Right renal cortex interstitium (tissue), 3 donors: ENCODE data around the gene GOLGA8S. TPM values are rescaled to one million over a fixed set of nuclear protein-coding genes. Genes with fewer than 3 reads are reported as not detected.
"Not testable (repeated sequence)": the region's sequence is repeated elsewhere in the genome, so short reads cannot be mapped to it uniquely, and the experiment has no call there.

ENCODE experiments used
- DNase-seq, 3 donors: peaks; one replicate each; pipeline ENCODE4 v3.0.0-alpha.2; 2013; ENCODE audit warnings: low read depth in 3 of 3, low spot score in 2 of 3
- polyA plus RNA-seq, 3 donors: library from polyadenylated mRNA; unstranded; fragments of 120-200 nt; gene quantifications; one replicate each; pipeline ENCODE4 v1.2.1, GENCODE V29; 2013; ENCODE audit not compliant: insufficient read length in 3 of 3

The GOLGA8S gene, protein sequence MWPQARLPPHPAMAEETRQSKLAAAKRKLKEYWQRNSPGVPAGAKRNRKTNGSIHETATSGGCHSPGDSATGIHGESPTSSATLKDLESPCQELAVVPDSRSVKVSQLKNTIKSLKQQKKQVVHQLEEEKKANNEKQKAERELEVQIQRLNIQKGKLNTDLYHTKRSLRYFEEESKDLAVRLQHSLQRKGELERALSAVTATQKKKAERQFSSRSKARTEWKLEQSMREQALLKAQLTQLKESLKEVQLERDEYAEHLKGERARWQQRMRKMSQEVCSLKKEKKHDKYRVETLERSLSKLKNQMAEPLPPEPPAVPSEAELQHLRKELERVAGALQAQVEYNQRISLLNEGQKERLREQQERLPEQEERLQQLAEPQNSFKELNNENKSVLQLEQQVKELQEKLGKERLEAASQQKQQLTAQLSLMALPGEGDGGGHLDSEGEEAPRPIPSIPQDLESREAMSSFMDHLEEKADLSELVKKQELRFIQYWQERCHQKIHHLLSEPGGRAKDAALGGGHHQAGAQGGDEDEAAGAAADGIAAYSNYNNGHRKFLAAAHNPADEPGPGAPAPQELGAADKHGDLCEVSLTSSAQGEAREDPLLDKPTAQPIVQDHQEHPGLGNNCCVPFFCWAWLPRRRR
- polyA plus RNA-seq = under 1 TPM; 0.60 to 0.91 (median 0.90) TPM

DNA sequence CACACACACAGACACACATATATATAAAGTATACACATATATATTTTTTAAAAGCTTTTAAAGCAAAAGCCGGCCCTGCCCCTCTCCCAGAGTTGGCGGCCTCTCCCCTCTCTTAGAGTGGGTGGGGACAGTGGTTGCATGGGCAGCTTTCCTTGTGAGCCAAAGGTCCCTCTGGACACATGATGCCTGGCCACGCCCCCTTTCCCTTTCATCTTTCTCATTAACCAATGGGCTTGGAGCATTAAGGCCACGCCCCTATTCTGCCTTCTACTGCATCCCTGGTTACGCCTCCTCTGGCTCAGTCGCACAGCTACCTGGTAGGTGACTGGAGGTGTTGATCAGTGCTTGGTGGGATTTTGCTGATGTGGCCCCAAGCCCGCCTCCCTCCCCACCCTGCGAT, at the start of gene GOLGA8S:
GOLGA8S (plus strand) TSS at position 301 of the 400 bp plus-strand sequence; CDS start at position 363, 62 bp downstream.
- DNase-seq = not testable (repeated sequence)

DNA sequence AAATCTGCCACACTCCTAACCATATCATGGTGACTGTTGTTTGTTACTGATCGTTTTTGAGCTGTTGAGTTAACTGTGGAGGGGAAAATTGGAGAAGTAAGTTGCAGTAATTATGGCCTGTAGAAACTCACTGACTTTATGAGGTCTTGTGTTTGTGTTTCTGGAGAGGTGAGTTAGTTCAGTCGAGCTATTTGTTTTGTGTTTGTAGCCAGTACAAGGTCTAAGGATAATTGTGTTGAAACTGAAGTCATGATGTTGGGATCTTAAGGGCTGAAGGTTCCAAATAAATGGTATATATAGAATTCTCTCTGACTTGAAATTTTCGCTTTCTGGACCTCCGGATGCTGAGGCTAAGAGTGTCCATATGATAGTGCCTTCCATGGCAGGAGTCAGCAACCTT, 49.7 kb upstream of the GOLGA8S start:
- DNase-seq = not testable (repeated sequence)

DNA sequence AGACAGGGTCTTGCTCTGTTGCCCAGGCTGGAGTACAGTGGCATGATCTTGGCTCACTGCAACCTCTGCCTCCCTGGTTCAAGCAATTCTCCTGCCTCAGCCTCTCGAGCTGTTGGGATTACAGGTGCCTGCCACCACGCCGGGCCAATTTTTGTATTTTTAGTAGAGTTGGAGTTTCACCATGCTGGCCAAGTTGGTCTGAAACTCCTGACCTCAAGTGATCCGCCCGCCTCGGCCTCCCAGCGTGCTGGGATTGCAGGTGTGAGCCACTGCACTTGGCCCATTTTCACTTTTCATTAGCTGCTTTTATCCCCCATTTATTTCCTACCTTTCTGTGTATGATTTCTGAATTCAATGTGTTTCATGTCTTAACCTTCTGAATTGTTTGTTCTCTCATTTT, 48.6 kb upstream of the GOLGA8S start:
- DNase-seq = not testable (repeated sequence)

DNA sequence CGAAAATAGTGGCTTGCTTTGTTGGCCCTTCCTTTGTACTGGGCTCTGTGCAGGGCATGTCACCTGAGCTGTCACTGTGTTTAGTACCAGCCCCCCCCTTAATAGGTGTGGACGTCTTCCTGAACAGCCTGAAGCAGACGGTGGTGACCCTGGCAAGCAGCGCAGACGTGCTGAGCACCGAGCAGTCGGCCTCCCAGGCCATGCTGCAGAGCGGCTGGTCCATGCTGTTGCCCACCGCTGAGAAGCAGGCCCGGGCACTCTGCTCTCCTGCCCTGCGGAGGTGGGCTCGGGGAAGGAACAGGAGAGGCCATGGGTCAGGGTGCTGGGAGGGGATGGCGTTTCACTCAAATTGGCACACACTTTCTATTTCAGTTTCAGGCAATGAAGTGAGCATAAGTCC, 43.3 kb upstream of the GOLGA8S start:
- DNase-seq = not testable (repeated sequence)

DNA sequence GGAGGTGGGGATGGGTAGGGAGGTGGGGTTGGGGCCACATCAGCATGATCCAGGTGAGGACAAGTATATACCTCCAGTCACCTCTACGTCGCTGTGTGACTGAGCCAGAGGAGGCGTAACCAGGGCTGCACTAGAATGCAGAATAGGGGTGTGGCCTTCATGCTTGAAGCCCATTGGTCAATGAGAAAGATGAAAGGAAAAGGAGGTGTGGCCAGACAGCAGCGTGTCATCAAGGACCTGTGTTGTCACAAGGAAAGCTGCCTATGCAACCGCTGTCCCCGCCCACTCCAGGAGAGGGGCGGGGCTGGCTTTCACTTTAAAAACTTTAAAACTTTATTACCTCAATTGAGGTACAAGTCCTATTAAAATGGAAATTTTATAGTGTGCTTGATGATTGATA, 20.5 kb upstream of the GOLGA8S start, which contains the start of gene GOLGA6L26:
GOLGA6L26 (minus strand) TSS at position 101 of the 400 bp plus-strand sequence; CDS start at position 40, 61 bp downstream.
- DNase-seq = not testable (repeated sequence)

DNA sequence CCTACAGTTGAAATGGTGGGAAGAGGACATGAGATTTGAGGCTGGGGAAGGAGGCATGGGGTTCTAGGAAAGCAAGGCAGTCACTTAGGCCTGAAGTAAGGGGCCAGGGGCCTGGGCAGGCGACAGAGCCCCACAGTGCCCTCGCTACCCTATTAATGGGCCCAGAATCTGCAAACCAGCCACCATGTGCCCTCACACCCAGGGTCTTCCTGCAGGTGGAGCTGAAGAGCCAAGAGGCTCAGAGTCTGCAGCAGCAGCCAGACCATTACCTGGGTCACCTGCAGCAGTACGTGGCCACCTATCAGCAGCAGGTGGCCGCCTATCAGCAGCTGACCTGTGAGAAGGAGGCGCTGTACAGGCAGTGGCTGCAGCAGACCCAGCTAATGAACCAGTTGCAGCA, 8.1 kb downstream of the GOLGA8S start:
- not testable (repeated sequence) for DNase-seq

DNA sequence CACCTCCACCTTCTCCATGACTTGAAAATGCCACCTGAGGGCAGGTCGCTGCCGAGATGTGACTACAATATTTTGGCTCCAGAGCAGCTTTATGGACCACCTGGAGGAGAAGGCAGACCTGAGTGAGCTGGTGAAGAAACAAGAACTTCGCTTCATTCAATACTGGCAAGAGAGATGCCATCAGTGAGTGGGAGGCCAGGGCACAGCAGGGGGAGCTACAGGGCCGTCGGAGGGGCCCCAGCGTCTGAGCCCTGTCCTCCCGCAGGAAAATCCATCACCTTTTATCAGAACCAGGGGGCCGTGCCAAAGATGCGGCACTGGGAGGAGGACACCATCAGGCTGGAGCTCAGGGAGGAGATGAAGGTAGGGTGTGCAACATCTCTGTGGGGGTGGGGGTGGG, 9.7 kb downstream of the GOLGA8S start:
- DNase-seq = not testable (repeated sequence)

DNA sequence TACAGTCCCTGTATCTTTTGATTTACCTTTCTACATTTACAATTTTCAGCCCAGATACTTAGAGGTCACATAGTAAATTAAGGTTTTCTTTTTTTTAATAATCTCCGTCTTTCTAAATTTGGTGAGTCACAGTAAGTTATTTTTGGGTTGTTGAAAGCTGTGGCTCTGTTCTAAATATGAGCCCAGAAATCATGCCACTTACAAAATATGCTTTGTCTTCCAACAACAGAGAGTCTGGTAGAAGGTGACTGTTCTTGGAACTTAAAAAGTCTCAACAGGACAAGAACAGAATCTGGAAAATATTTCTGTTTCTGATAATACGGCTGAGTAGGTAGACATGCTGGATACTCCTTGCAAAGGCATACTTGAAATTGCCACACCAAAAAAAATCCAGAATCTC, 16.0 kb downstream of the GOLGA8S start:
- no peak for DNase-seq

DNA sequence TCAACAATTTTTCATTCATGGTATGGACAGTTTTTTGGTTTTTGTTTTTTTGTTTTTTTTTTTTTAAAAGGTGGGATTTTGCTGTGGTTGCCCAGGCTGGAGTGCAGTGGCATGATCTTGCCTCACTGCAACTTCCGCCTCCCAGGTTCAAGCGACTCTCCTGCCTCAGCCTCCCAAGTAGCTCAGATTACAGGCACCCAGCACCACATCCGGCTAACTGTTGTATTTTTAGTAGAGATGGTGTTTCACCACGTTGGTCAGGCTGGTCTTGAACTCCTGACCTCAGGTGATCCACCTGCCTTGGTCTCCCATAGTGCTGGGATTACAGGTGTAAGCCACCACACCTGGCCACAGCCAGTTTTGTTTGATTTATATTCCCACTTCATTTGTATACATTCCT, 16.6 kb downstream of the GOLGA8S start:
- DNase-seq = not testable (repeated sequence)

DNA sequence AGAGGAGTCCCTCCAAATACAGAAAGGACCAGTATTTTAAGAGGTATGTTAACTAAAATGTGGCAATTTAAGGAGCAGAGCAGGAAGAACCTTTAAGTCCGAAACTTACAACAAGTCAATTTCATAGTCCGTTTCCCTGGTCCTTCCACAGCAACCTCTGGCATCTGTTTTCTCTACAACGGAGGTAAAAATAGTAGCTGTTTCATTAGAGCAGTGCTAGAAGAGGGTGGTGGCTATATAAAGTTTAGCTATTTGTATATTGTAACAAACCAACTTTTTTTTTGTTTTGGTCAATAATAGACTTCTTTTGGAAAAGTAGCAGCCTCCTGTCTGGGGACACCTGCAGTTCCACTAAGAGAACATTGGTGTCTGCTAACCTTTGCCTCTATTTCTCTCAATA, 17.3 kb downstream of the GOLGA8S start:
- not testable (repeated sequence) for DNase-seq

DNA sequence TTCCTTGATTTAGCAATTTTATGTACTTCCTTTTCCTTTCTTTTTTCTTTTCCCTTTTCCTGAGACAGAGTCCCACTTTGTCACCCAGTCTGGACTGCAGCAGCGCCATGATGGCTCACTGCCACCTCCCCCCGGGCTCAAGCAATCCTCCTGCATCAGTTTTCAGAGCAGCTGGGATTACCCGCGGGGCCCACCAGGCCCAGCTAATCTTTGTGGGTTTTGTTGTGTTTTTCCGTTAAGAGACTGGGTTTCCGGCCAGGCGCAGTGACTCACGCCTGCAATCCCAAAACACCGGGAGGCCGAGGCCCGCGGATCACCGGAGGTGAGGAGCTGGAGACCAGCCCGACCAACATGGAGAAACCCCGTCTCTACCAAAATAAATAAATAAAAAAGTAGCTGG, 17.7 kb downstream of the GOLGA8S start:
- no peak for DNase-seq

DNA sequence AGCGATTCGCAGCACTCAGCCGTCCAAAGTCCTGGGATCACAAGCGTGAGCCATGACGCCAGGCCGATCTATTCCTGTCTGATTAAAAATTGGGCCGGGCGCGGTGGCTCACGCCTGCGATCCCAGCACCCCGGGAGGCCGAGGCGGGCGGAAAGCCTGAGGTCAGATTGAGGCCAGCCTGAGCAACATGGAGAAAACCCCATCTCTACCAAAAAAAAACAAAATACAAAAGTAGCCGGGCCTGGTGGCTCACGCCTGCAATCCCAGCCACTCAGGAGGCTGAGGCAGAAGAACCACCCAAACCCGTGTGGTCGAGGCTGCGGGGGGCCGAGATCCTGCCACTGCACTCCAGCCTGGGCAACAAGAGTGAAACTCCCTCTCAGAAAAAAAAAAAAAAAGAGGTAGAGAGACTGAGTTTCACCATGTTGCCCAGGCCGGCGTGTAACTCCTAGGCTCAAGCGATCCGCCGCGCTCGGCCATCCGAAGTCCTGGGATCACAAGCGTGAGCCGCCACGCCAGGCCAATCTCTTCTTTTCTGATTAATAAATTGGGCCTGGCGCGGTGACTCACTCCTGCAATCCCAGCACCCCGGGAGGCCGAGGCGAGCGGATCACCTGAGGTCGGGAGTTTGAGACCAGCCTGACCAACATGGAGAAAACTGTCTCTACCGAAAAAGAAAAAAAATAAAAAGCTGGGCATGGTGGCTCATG, 18.5 kb downstream of the GOLGA8S start:
- not testable (repeated sequence) for DNase-seq

DNA sequence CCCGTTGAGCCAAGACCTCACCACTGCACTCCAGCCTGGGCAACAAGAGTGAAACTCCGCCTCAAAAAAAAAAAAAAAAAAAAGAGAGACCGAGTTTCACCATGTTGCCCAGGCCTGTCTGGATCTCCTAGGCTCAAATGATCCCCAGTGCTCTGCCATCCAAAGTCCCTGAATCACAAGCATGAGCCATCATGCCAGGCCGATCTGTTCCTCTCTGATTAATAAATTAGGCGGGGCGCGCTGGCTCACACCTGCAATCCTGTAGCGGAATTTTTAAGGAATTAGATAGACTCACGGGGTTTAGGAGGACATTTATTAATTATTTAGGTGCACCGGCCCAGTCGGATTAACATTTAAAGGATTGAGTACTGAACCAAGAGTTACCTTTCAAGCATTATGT, 19.7 kb downstream of the GOLGA8S start:
- DNase-seq = not testable (repeated sequence)

DNA sequence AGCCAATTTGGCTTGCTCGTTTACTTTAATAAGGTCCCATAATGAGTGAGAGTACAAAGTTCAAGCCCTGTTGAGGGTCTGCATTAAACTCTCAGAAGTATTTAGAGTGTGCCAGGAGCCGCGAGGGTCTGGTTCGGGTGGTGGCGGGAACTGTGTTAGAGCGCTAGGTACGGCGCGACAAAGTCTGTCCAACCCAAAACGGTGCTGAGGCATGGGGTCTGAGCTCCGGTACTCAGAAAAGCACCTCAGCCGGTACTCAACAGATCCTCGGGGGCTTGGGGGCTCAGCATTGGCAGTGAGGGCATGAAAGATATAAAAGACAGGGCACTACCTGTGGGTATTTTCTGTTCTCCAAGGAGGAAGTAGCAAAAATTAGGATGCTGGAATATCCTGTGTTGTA, 24.4 kb downstream of the GOLGA8S start:
- not testable (repeated sequence) for DNase-seq

DNA sequence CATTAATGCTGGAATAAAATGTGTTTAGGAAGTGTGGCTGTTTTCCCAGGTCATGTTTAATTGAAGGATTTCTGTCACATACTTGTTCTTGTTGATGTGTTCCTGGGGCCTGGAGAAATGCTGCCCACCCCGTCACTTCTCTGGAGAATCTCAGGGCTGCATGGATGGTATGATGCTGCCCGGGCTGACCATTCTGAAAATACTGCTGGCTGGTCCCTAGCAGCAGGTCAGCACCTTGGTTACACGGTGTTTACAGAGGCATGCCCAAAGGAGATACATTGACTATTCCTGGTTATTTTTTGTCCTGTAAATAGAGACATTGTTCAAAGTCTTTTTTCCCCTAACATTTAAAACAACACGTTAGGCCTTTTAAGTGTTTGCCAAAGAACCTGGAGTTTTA, 26.2 kb downstream of the GOLGA8S start:
- not testable (repeated sequence) for DNase-seq

DNA sequence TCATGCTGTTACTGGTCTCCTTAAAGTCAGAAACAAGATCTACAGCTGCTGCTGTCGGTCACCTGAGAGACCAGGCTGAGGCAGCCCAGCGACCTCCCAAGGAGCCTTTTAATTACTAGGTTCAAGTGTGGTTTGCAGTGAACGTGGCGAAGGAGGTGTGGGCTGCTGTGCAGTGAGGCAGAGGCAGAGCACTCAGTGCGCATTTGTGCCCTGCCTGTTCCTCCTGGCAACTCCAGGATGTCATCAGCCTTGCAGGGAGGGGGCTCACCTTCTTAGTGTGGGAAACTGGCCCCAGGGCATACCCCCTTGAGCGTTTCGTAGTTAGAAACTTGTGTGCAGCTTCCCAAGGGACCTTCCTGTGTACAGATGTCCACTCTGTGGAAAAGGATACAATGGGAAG, 26.6 kb downstream of the GOLGA8S start:
- DNase-seq = not testable (repeated sequence)

DNA sequence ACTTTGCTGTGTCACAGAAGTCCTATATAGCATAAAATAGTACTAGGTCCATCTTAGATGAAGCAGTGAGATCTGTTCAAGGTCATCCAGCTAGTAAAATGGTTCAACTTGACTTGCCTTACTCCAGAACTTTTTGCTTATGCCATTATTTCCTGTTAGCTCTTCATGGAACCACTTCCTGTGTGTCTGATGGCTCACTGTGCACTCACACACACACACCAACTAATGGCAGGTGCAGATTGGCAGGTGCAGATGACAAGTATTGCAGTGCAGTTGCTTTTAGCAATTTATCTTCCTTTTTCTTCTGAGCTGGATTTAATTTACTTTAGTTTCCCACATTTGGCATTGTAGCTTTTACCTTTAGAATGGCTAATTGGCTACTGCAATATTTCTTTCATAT, 29.8 kb downstream of the GOLGA8S start:
- no peak for DNase-seq

DNA sequence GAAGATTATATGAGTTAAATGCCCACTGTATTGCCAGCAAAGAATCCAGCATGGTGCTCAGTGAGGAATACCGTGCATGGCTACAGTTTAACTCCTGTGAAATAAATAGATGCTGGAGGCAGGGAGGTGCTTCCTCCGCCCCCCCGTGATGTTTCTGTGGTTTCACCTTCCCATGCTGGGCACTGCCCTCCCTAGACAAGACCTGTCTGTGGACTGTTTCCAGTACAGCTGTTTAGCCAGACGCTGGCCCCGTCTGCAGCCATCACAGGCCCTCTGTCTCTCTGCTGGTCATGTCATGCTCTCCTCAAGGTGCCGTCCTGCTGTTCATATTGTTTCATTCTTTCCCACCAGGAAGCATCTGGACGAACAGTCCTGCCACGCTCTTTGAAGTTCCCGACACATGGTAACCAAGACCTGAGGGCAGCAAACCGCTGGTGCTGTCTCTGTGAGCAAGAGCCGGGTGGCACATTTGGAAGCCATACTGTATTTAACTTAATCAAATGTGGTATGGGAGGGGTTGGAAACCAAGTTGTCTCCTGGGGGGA, 31.4 kb downstream of the GOLGA8S start:
- DNase-seq = no peak

DNA sequence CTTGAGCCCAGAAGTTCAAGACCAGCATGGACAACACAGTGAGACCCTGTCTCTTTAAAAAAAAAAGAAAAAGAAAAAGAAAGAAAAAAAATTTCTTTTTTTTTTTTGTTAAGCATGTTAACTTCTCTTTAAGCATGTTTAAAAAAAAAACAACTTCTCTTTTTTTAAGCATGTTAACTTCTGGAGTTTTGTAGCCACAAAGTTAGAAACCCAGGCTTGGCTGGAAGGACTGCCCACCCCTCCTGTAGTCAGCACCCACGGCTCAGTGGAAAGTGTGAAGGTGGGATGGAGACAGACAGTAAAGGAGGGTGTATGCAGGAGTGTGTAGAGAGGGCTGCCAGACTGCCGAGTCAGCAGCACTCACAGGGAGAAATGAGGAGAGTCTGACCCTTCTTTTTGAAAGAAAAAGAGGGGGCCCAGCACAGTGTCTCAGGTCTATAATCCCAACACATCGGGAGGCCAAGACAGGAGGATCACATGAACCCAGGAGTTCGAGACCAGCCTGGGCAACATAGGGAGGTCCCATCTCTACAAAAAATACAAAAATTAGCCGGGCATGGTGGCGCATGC, 33.2 kb downstream of the GOLGA8S start:
- DNase-seq = no peak

DNA sequence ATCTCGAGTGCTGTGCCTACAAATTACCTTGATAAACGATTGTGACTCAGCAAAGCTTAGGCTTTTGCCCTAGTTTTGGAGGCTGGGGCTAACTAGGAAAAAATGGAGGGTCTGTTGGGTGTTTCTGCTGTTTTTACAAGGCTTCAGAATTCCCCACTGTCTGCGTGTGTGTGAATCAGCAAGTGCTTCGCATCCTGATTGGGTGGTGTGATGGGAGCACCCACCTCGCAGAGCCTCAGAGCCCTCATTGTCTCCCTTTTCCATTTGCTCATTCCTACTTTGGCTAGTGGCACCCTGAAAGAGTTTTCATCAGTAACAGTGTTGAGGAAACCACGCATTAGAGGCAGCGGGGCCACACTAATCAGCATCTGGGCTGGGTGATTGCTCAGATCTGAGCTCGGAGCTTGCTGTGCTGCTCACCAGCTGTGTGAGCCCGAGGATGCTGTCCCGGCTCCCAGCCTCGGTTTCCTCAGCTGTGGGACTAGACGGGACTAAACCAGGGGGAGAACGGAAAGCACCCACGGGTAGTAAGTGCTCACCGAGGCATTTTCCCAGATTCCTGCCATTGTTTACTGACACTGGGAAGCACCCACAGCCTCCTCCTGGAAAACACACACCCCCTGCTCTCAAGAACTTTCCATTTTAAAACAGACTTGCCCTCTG, 40.6 kb downstream of the GOLGA8S start:
- DNase-seq = no peak
